Muscle layer of colon (tissue), 2 donors: ENCODE measurements around the gene TAF5L.

Experiments
- H3K27ac ChIP-seq: one replicate; pipeline ENCODE4 v1.7.0; 2013; ENCODE audit warnings: low read depth, mild to moderate bottlenecking, low read length, moderate library complexity
- H3K27me3 ChIP-seq, 2 donors: one replicate each; pipeline ENCODE4 v1.7.0; 2013; ENCODE audit warnings: low read length in 2 of 2, mild to moderate bottlenecking in 2 of 2; ENCODE audit not compliant: insufficient read depth in 2 of 2, control insufficient read depth in 1 of 2
- H3K36me3 ChIP-seq: one replicate; pipeline ENCODE4 v1.7.0; 2013; ENCODE audit warnings: mild to moderate bottlenecking, low read length; ENCODE audit not compliant: insufficient read depth
- H3K4me1 ChIP-seq: one replicate; pipeline ENCODE4 v1.7.0; 2013; ENCODE audit warnings: mild to moderate bottlenecking, low read length; ENCODE audit not compliant: insufficient read depth
- H3K4me3 ChIP-seq, 2 donors: one replicate each; pipeline ENCODE4 v1.7.0; 2013; ENCODE audit warnings: low read length in 2 of 2, low read depth in 1 of 2, mild to moderate bottlenecking in 1 of 2, moderate library complexity in 1 of 2
- H3K9ac ChIP-seq: one replicate; pipeline ENCODE4 v1.7.0; 2013; ENCODE audit warnings: low read length
- H3K9me3 ChIP-seq: one replicate; pipeline ENCODE4 v1.7.0; 2013; ENCODE audit warnings: mild to moderate bottlenecking, low read length
- donor health status: abdominal sarcoma.
- donor health status: Adenocarcinoma of cecum.

Gene TAF5L

DNA sequence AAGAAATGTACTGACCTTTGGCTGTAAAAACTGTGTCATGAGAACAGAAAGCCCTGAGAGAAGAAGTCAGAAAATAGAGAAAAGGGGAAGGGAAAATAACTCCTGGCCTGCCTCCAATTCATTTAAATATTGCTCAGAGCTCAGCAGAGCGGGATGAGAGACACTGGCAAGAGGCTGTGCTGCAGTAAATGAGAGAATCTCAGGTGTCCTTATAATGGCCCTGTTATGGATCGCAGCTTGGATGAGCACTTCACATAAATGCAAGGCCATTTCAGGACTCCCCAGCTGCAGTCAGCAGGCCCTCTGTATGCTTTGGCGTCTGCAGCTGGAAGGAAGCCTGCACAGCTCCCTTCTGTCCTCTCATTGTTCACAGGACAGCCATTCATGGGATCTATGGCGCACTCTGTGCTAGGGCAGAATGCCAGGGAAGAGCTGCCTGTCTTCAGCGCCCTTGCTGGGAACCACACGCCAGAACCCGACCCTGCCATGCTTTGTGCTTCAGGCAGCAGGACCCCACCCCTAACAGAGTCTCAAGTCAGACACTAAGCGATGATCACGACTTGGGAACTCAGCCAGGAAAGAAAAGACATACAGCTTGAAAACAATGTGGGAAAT is 46.8 kb downstream of the TAF5L start:
- Histone ChIP-seq H3K9me3 (no peaks in the 10 kb centered on the region), H3K4me1 (peaks cover 12% of the 10 kb centered on the region), H3K9ac (peak overlapping the region; percentile 4), H3K36me3 (no peaks in the 10 kb centered on the region), H3K27me3 (no peaks in the 10 kb centered on the region), H3K4me3 (peak overlapping the region in 1 of 2 donors; percentile 45), H3K27ac (peak overlapping the region; percentile 17)

DNA sequence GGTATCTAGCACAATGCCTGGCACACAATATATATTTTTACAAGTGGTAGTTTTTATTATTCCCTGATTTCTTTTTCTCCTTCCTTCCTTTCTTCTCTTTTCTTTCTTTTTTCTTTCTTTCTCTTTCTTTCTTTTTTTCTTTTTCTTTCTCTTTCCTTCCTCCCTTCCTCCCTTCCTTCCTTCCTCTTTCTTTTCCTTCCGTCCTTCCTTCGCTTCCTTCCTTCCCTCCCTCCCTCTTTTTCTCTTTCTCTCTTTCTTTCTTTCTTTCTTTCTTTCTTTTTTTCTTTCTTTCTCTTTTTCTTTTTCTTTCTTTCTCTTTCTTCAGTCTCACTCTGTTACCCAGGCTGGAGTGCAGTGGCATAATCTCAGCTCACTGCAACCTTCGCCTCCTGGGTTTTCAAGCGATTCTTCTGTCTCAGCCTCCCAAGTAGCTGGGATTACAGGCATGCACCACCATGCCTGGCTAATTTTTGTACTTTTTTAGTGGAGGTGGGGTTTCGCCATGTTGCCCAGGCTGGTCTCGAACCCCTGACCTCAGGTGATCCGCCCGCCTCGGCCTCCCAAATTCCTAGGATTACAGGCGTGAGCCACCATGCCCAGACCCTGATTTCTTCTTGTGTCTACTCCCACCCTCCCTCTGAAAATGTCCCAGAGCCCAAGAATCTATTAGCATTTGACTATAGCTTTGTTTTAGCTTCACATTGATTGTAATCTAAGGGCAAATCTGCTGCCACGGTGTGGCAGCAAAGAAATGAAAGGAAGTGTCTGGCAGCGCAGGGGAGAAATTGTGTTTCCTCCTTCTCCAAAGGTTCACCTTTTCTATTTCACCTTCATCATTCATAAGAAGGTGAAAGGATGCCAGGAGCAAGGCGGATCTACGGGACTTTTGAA is 47.5 kb downstream of the TAF5L start:
- Histone ChIP-seq H3K4me1 (peaks cover 12% of the 10 kb centered on the region), H3K27ac (no peak overlapping the region), H3K9me3 (no peaks in the 10 kb centered on the region), H3K27me3 (no peaks in the 10 kb centered on the region), H3K4me3 (peak overlapping the region in 1 of 2 donors; percentile 45), H3K36me3 (no peaks in the 10 kb centered on the region), H3K9ac (peak overlapping the region; percentile 4)

DNA sequence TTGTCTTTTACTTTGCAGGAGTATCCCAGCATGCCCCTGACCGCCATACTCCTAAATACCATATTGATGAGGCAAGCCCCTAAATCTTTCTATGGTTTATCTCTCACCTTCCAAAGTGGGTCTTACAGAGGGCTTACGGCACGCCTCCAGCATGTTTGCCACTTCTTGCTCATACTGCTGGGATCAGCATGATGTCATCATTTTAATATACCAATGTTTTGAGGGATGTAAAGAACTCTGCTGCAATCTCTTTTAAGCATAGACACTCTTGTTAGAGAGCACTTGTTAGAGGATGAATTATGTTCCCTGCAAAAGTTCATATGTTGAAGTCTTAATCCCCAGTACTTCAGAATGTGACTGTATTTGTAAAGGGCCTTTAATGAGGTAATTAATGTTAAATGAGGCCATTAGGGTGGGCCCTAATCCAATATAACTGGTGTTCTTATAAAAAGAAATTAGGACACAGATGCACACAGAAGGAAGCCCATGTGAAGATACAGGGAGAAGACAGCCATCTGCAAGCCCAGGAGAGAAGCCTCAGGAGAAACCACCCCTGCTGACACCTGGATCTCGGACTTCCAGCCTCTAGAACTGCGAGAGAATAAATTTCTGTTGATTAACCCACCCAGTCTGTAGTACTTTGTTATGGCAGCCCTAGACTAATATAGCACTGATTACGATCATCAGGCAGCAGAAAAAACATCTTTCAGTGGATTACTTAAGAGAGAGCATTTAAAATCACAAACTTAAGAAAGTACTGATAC is 51.1 kb downstream of the TAF5L start:
- H3K4me3 ChIP-seq, result no peak overlapping the region
- H3K4me1 ChIP-seq, result peaks cover 12% of the 10 kb centered on the region
- no peaks in the 10 kb centered on the region for H3K27me3 ChIP-seq
- no peak overlapping the region for H3K9ac ChIP-seq
- H3K36me3 ChIP-seq, result no peaks in the 10 kb centered on the region
- no peaks in the 10 kb centered on the region for H3K9me3 ChIP-seq
- H3K27ac ChIP-seq, result no peak overlapping the region

DNA sequence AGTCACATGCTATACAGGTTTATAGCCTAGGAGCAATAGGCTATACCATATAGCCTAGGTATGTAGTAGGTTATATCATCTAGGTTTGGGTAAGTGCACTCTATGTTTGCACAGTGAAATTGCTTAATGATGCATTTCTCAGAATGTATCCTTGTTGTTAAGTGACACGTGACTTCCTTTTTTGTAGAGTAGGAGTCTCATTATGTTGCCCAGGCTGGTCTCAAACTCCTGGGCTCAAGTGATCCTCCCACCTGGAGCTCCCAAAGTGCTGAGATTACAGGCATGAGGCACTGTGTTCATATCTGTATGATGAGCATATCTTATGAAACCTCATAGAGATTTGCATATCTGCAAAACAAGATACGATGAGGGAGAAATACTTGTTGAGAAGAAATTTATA is 53.6 kb downstream of the TAF5L start:
- Histone ChIP-seq H3K9me3 (no peaks in the 10 kb centered on the region), H3K4me3 (no peak overlapping the region), H3K9ac (no peak overlapping the region), H3K36me3 (no peaks in the 10 kb centered on the region), H3K4me1 (no peaks in the 10 kb centered on the region), H3K27ac (no peak overlapping the region), H3K27me3 (no peaks in the 10 kb centered on the region)

DNA sequence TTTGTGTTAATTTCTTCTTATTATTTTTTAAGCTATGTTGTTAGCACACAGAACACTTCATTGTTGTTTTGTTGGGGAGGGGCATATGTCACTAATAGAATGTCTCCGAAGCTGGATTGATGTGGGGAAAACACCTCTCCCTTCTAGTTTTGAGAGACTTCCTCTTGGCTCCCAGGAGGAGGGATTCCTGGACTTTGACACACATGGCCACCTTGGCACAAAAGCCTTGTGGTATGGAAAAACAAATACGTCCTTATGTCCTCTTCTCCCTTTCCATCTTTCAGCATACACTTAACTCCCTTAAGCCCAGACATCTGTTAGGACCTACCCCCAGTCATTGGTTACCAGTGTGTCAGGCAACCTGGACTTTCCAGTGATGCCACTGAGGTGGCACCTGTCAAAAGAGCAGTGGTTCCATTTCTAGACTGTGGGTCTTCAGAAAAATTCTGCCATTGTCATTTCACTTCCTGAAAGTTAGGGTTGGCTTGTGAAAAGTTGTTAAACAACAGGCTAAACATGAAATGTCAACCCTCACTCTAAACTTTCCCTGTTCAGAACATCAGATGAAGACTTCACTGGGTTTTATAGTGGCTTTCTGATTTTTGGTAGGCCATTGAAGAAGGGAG is 54.9 kb downstream of the TAF5L start:
- H3K9ac ChIP-seq, result no peak overlapping the region
- no peaks in the 10 kb centered on the region for H3K9me3 ChIP-seq
- H3K4me1 ChIP-seq, result no peaks in the 10 kb centered on the region
- no peak overlapping the region for H3K4me3 ChIP-seq
- no peaks in the 10 kb centered on the region for H3K27me3 ChIP-seq
- H3K27ac ChIP-seq, result no peak overlapping the region
- H3K36me3 ChIP-seq, result no peaks in the 10 kb centered on the region

DNA sequence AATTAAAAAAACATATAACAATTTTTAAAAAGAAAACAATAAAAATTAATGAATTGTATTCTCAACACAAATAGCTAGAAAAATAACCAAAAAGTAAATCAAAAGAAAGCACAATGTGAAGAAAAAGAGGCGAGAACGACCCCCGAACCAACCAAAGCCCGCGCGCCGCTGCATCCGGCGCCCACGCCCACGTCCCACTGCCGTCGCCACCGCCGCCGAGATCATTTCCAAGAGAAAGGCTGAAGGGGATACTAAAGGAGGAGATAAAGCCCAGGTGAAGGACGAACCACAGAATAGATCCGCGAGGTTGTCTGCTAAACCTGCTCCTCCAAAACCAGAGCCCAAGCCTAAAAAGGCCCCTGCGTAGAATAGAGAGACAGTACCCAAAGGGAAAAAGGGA is 55.6 kb downstream of the TAF5L start:
- Histone ChIP-seq H3K4me1 (no peaks in the 10 kb centered on the region), H3K27me3 (no peaks in the 10 kb centered on the region), H3K27ac (no peak overlapping the region), H3K9ac (no peak overlapping the region), H3K36me3 (no peaks in the 10 kb centered on the region), H3K9me3 (no peaks in the 10 kb centered on the region), H3K4me3 (no peak overlapping the region)

DNA sequence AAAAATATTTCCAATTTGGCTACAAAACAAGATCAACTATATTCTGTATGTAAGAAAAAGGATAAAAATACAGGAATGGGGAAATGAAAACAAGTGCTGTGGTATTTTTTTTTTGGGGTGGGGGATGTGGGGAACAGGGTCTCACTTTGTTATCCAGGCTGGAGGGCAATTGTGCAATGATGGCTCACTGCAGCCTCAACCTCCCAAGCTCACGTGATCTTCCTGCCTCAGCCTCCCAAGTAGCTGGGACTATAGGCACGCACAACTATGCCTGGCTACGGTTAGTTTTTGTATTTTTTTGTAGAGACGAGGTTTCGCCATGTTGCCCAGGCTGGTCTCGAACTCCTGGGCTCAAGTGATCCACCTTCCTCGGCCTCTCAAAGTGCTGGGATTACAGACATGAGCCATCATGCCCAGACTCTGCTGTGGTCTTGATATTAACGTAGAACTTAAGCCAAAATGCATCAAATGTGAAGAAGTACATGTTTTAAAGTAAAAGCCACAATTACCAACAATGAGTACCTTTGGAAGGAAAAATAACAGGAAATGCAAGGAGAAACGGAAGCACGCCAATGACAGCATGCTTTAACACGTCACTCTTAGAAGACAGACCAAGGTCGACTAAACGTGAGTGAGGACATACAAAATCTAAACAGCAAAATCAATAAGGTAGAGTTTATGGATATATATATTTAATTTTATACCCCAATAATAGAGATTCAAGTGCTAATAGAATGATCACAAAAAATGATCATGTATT is 58.6 kb downstream of the TAF5L start:
- Histone ChIP-seq H3K36me3 (no peaks in the 10 kb centered on the region), H3K9me3 (no peaks in the 10 kb centered on the region), H3K27ac (no peak overlapping the region), H3K4me1 (peaks cover 9% of the 10 kb centered on the region), H3K27me3 (no peaks in the 10 kb centered on the region), H3K4me3 (no peak overlapping the region), H3K9ac (no peak overlapping the region)

DNA sequence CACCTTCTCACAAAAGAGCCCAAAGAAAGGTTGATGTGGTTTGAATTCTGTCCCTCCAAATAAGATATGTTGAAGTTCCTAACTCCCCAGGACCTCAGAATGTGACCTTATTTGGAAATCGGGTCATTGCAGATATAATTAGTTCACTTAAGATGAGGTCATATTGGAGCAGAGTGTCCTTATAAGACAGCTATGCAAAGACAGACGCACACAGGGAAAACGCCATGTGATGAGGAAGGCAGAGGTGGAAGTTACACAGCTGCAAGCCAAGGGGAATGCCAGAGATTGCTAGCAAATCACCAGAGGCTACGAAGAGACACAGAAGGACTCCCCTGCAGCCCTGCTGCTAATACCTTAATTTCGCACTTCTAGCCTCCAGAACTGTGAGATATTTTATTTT is 62.2 kb downstream of the TAF5L start:
- Histone ChIP-seq H3K36me3 (no peaks in the 10 kb centered on the region), H3K9me3 (no peaks in the 10 kb centered on the region), H3K4me1 (peaks cover 13% of the 10 kb centered on the region), H3K4me3 (no peak overlapping the region), H3K9ac (no peak overlapping the region), H3K27me3 (no peaks in the 10 kb centered on the region), H3K27ac (peak overlapping the region; percentile 57)

DNA sequence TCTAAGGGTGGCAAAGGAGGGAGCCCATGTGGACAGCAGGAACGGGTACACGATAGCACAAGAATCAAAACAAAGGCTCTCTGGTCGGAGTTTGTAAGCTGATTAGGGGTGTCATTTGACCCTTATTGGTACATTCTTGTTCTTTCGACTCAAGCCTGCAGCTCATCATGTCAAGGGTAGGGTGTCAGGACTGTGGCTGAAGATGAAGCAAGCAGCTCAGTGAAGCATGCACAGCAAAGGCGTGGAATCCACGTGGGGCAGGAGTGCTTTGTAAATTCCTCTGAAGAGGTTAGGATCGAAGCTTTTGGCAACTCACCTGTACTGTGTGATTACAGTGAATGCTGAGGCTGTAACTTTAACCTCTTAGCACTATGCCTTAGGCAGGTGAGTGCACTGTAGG is 62.7 kb downstream of the TAF5L start:
- Histone ChIP-seq H3K27ac (peak overlapping the region; percentile 57), H3K27me3 (no peaks in the 10 kb centered on the region), H3K9ac (no peak overlapping the region), H3K4me1 (peaks cover 13% of the 10 kb centered on the region), H3K4me3 (no peak overlapping the region), H3K9me3 (no peaks in the 10 kb centered on the region), H3K36me3 (no peaks in the 10 kb centered on the region)

DNA sequence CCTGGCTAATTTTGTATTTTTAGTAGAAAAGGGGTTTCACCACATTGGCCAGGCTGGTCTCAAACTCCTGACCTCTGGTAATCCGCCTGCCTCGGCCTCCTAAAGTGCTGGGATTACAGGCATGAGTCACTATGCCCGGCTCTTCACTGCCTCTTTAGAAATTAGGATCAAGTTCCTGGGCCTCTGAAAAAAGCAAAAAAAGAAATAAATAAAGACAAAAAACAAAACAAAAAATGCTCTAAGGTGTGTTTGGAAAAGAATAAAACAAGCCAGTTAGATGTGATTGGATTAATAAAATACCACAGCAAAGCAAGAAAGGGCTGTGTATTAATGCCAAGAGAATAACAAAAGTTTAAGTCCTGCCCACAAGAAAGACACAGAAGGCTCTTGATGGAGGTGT is 63.2 kb downstream of the TAF5L start:
- Histone ChIP-seq H3K36me3 (no peaks in the 10 kb centered on the region), H3K9ac (no peak overlapping the region), H3K4me1 (peaks cover 13% of the 10 kb centered on the region), H3K27ac (peak overlapping the region; percentile 57), H3K27me3 (no peaks in the 10 kb centered on the region), H3K9me3 (no peaks in the 10 kb centered on the region), H3K4me3 (no peak overlapping the region)
